Renal cortex interstitium (tissue), 11 donors: ENCODE measurements around the gene TBRG4. TPM values are rescaled to one million over a fixed set of nuclear protein-coding genes. Genes with fewer than 3 reads are reported as not detected.

Source experiments
- DNase-seq, 11 donors: peaks; one replicate each; pipeline ENCODE4 v3.0.0-alpha.2; 2013; ENCODE audit warnings: low read depth in 9 of 11, low spot score in 4 of 11; ENCODE audit errors: extremely low read depth in 1 of 11
- polyA plus RNA-seq, 3 donors: library from polyadenylated mRNA; unstranded; fragments of 120-200 nt; gene quantifications; one replicate each; pipeline ENCODE4 v1.2.1, GENCODE V29; 2013; ENCODE audit not compliant: insufficient read length in 3 of 3

The TBRG4 gene
- polyA plus RNA-seq, 3 donors = 53.6 to 63.4 (median 57.5) TPM

- no peak for DNase-seq
These were observed 41.2 kb downstream of the TBRG4 start for GRCh38 chr7:45070254-45070642.

GRCh38 chr7:45069444-45070253, 41.8 kb downstream of the TBRG4 start:
- no peak for DNase-seq

- no peak for DNase-seq
These were observed 43.1 kb downstream of the TBRG4 start for GRCh38 chr7:45068236-45069023.

GRCh38 chr7:45067582-45067981, 43.9 kb downstream of the TBRG4 start:
- DNase-seq = no peak

- no peak for DNase-seq
These were observed 45.1 kb downstream of the TBRG4 start for GRCh38 chr7:45066409-45066808.

- no peak for DNase-seq
These were observed 46.2 kb downstream of the TBRG4 start for GRCh38 chr7:45065031-45065995.

GRCh38 chr7:45064047-45064725, 47.3 kb downstream of the TBRG4 start:
- no peak for DNase-seq

GRCh38 chr7:45061806-45062425, 49.6 kb downstream of the TBRG4 start:
- no peak for DNase-seq

- DNase-seq = no peak
These were observed 50.1 kb downstream of the TBRG4 start for GRCh38 chr7:45061352-45061751.

GRCh38 chr7:45060295-45060694, 51.2 kb downstream of the TBRG4 start:
- no peak for DNase-seq

GRCh38 chr7:45057878-45058277, 53.6 kb downstream of the TBRG4 start:
- no peak for DNase-seq

- DNase-seq = no peak
These were observed 55.8 kb downstream of the TBRG4 start for GRCh38 chr7:45055594-45056219.

GRCh38 chr7:45055016-45055415, 56.5 kb downstream of the TBRG4 start:
- no peak for DNase-seq

GRCh38 chr7:45054442-45054841, 57.1 kb downstream of the TBRG4 start:
- DNase-seq = no peak

- DNase-seq = no peak
These were observed 57.6 kb downstream of the TBRG4 start for GRCh38 chr7:45053941-45054340.

GRCh38 chr7:45053401-45053800, 58.1 kb downstream of the TBRG4 start:
- DNase-seq = no peak

- DNase-seq = no peak
These were observed 59.5 kb downstream of the TBRG4 start for GRCh38 chr7:45052011-45052410.

- no peak for DNase-seq
These were observed 61.3 kb downstream of the TBRG4 start for GRCh38 chr7:45050198-45050597.
